AG08395 (cell line): ENCODE results near the gene MAP3K20.
"Not testable (repeated sequence)": the region's sequence is repeated elsewhere in the genome, so short reads cannot be mapped to it uniquely, and the experiment has no call there.

Experiments used
- DNase-seq: peaks from one replicate; pipeline ENCODE4 v3.0.0; 2012; ENCODE audit warnings: mixed read lengths, low spot score

MAP3K20 gene

GRCh38 chr2:173161040-173161439, 85.4 kb downstream of the MAP3K20 start:
- DNase-seq, result no peak

DNA sequence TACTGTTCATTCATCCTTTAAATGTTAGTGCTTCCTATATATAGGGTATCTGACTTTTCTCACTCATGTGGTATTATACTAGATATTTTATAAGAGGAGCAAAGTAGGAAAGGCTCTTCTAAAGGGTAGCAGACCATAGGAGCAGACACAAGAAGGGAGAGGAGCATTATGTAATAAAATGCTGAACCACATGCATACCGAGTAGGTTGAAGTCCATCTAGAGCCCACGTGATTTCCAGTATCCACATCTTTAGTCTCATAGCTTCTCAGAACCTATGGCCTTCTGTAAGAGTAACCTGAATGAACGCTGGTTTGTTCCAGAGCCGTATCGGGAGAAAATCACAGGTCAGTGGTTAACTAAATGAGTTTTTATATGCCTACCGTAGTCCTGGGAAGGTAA, 85.9 kb downstream of the MAP3K20 start:
- DNase-seq, result no peak

DNA sequence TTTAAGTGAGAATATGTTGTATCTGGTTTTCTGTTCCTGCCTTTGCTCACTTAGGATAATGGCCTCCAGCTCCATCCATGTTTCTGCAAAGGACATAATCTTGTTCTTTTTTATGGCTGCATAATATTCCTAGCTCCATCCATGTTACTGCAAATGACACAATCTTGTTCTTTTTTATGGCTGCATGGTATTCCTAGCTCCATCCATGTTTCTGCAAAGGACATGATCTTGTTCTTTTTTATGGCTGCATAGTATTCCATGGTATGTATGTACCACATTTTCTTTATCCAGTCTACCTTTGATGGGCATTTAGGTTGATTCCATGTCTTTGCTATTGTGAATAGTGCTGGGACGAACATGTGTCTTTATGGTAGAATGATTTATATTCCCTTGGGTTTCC, 87.7 kb downstream of the MAP3K20 start:
- not testable (repeated sequence) for DNase-seq

DNA sequence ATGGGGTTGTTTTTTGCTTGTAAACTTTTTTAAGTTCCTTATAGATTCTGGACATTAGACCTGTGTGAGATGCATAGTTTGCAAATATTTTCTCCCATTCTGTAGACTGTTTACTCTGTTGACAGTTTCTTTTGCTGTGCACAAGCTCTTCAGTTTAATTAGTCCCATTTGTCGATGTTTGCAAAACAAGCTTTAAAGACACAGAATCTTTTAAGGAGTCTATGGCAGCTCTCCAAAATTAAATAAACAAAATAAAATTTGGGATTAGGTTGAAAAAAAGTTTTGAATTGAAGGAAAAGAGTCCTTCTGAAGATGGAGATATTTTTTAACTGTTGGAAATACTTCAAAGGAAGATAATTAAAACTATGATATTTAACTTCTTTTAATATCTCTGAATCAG, 88.8 kb downstream of the MAP3K20 start:
- DNase-seq, result no peak

DNA sequence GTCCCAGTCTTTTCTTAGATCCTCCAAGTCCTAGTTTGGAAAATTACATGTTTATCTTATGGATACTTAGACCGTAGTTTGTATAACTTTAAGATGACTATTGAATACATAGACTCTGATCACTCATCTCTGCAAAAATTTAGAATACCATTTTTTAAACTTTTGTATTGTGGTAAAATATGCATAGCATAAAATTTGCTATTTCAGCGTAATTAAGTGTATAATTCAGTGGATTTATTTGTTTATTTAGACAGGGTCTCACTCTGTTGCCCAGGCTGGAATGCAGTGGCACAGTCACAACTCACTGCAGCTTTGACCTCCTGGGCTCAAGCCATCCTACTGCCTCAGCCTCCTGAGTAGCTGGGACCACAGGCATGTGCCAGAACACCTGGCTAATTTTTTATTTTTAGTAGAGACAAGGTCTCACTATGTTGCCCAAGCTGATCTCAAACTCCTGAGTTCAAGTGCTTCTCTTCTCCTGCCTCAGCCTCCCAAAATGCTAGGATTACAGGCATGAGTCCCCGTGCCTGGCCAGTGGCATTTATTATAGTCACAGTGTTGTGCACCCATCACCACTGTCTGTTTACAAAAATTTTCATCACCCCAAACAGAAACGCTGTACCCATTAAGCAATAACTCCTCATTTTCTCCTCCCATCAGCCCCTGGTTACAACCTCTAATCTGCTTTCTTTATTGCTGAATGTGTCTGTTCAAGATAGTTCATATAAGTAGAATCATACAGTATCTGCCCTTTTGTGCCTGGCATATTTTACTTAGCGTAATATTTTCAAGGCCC, 90.0 kb downstream of the MAP3K20 start:
- DNase-seq, result no peak

- DNase-seq, result no peak
Measured at GRCh38 chr2:173171321-173171720, 95.7 kb downstream of the MAP3K20 start.

DNA sequence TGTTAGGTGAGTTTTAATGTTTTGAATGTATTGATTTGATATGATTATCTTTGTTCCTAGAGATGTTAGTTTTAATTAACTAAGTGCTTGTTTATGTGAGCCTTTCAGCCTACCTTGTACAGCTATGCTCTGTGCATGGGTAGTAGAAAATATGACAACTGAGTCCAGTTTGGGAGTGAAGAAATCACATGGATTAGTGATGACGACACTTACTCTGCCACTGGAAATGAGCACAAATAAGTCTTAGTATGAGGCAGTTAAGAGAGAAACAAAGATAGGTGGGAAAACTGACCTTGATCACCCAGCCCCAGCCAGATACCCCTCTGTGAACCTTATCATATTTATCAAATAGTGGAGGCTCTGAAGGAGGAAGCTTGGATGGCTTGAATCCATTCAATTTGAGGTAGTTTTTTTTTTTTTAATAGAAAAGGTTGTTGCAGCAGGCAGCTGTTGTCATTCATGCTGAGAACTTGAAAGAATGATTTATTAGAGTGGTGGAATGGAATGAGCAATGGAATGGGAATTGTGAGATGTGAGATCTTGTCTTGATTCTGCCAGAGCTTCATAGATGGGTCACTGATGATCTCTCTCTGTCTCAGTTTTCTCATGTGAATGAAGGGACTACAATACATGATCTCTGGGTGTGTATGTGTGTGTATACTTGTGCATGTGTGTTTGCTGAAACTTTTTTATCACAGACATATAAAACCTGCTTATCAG, 96.4 kb downstream of the MAP3K20 start:
- DNase-seq, result no peak

DNA sequence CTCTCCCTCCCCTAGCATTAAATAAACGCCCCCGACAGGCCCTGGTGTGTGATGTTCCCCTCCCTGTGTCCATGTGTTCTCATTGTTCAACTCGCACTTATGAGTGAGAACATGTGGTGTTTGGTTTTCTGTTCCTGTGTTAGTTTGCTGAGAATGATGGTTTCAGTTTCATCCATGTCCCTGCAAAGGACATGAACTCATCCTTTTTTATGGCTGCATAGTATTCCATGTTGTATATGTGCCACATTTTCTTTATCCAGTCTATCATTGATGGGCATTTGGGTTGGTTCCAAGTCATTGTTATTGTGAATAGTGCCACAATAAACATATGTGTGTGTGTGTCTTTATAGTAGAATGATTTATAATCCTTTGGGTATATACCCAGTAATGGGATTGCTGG, 98.7 kb downstream of the MAP3K20 start:
- DNase-seq, result not testable (repeated sequence)

GRCh38 chr2:173175222-173175621, 99.6 kb downstream of the MAP3K20 start:
- DNase-seq, result no peak

DNA sequence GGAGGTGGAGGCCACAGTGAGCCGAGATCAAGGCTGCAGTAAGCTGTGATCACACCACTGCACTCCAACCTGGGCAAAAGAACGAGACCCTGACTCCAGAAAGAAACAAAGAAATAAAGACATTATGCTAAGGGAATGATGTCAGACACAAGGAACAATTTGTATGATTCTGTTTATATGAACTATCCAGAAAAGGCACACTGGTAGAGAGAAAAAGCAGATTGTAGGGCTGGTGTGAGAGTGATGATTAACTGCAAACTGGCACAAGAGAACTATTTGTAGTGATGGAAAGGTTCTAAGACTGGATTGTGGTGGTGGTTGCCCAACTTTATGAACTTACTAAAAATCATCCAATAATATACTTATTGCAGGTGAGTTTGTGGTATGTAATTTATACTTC, 106.3 kb downstream of the MAP3K20 start:
- no peak for DNase-seq

DNA sequence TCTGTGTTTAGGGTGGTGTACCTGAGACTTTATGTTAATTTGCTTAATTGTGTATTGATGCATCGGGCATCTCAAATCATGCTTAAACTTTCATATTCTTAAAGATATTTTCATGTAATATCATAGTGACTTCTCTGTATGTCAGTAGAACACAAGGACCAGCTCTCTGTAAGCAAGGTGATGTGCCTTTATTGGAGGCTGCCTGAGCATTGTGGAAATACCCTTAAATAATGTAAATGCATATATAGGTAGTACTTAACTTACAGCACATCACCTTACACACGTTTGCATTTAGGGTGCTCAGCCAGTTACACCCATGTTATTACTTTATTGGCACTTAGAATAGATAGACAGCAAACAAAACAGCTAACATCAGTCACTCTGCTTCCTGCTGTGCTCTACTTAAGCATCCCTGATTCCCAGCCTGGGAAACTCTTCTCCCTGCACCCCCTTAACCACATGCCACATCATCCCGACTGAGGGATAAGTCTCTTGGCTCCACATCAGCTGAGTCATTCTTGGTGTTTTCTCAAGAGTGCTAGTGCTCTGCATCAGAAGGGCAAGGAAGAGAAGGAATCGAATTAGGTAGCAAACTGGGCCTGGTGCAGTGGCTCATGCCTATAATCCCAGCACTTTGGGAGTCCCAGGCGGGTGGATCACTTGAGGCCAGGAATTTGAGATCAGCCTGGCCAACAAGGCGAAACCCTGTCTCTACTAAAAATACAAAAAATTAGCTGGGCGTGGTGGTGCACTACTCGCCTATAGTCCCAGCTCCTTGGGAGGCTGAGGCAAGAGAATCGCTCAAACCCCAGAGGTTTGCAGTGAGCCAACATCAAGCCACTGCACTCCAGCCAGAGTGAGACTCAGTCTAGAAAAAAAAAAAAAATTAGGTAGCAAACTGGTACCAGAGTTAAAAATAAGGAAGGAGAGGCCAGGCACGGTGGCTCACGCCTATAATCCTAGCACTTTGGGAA, 108.7 kb downstream of the MAP3K20 start:
- peak; percentile 96 for DNase-seq

DNA sequence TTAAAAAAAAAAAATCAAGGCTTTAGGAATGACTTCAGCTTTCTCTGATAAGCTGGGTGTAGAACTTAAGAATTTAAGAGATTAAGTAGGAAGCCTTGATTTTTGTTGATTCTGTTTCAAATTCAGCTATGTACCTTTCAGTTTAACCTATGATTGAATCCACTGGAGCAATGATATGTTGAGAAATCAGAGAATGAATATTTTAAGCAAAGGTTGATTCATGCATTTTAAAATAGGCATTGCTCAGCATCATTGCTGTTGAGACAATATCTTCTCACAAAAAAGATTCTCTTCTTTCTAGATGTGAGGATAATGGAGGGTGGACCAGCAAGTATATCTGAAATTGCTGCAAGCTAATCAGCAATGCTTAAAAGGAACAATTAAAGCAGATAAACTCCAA, 109.8 kb downstream of the MAP3K20 start:
- DNase-seq, result no peak

DNA sequence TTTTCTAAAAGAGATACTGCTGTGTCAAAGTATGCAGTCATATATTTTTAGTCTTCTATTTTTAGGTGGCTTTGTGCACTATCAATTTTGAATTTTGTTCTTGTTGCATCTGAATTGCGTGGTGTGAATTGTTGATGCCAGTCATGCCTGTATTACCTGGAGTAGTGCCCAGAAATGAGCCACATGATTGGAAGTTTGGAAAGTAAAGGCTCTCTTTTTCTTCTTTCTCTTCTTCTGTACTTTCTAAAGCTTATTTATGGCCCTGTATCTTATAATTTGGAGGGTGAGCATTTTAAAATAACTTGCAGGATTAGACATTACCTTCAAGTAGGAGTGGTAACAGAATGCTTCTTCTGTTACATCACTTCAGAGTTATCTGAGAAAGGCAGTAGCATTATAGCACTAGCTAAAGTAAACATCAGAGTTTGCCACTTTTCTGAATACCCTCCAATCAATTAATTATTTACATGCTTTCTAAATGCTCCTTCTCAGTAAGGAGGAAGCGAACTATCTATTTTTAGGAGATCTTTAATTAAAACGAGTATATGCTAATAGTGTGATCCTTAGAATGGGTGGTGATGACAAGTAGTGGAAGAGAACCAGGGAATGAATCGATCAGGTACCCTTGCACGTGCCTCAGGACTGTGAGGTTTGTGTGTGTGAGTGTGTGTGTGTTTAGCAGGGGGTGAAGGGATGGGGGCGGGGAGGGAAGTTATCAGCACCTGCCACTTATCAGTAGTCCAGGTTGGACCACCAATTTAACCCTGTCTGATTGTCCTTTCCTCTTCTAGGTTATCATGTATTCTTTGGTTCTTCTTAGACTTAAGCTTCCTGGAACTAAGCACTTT, 112.5 kb downstream of the MAP3K20 start:
- peak; percentile 44 for DNase-seq

DNA sequence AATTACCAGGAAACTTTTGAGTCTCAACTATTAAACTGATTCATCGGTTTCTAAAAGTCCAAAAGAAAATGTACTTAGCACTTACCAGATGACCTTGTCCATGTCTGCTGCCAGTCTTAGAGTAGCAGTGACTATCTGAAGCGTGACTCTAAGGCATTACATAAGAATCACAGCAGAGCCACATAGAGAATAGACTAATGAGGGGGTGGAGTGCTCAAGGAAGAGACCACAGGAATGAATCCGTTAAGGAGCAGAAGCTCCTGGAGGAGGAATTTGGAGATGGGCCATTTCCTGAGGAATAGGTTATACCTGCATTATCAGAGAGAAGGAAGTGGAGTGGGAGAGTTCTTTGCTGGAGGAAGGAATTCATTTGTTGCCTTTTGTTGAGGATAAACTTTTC, 116.0 kb downstream of the MAP3K20 start:
- peak; percentile 17 for DNase-seq

GRCh38 chr2:173192071-173192470, 116.4 kb downstream of the MAP3K20 start:
- no peak for DNase-seq

- peak; percentile 16 for DNase-seq
Measured at GRCh38 chr2:173193925-173194324, 118.3 kb downstream of the MAP3K20 start.

GRCh38 chr2:173195100-173195499, 119.5 kb downstream of the MAP3K20 start:
- no peak for DNase-seq

- no peak for DNase-seq
Measured at GRCh38 chr2:173196080-173196479, 120.4 kb downstream of the MAP3K20 start.

- DNase-seq, result no peak
Measured at GRCh38 chr2:173196638-173197037, 121.0 kb downstream of the MAP3K20 start.

DNA sequence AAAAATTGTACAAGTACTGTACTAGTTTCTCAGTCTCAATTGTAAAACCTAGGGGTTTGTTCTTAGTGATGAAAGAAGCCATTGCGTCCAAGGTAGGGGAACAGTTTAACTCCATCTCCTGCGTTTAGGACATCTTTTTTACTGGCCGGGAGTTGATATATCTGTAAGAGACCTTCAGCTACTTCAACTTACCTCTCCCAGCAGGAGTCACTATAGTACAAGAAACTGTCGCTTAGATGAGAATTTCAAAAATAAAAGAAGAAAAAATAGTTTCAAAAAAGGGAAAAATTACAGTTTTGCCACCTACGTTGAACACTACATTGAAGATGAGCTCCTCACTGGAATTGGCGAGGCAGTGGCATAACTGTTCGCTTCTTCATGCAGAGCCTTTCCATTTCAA, 122.7 kb downstream of the MAP3K20 start:
- DNase-seq, result no peak

DNA sequence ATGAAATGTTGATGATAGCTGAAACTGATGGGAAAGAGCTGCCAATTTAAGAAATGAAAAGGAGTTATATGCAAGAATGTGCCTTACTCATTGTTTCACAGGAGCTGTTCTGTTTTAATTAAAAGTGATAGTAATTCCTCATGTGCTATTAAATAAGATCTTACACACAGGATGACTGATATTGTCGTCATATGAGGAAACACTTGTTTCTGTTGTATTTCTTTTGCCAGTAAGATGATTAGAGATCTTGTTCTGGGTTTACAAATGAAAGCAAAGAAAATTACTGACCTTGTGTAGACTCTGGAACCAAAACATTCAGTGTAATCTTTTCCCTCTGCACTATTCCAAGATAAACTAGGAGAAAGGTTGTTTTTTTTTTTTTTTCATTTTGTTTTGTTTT, 123.6 kb downstream of the MAP3K20 start:
- no peak for DNase-seq
